ENCODE results near the gene GPR143.

DNA sequence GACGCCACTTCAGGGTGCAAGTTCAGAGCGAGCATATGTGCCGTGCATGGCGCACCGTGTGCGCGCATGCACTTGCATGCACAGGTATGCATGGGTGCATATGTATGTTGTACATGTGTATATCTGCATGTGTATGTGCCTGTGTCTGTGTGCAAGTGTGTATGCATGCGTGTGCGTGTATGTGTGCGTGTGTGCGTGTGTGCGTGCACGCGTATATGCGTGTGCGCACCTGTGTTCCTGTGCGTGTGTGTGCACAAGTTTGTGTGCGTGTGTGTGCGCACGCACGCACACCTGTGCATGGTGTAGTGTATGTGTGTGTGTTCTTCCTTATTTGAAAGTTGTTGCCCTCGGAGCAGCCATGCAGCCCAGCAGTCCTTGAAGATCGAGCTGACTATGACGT, 76.8 kb downstream of the GPR143 start:
- TF ChIP-seq POLR2AphosphoS5 (IDR thresholded peaks at IDR 0.05) (no peak), POLR2A (IDR thresholded peaks at IDR 0.05) (no peak)
- TF ChIP-seq, protein P1, sequence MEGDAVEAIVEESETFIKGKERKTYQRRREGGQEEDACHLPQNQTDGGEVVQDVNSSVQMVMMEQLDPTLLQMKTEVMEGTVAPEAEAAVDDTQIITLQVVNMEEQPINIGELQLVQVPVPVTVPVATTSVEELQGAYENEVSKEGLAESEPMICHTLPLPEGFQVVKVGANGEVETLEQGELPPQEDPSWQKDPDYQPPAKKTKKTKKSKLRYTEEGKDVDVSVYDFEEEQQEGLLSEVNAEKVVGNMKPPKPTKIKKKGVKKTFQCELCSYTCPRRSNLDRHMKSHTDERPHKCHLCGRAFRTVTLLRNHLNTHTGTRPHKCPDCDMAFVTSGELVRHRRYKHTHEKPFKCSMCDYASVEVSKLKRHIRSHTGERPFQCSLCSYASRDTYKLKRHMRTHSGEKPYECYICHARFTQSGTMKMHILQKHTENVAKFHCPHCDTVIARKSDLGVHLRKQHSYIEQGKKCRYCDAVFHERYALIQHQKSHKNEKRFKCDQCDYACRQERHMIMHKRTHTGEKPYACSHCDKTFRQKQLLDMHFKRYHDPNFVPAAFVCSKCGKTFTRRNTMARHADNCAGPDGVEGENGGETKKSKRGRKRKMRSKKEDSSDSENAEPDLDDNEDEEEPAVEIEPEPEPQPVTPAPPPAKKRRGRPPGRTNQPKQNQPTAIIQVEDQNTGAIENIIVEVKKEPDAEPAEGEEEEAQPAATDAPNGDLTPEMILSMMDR (IDR thresholded peaks at IDR 0.05 in 8 of 11, conservative IDR thresholded peaks at IDR 0.05 in 3 of 11): no peak
